Panc1 (cell line): Measurements from ENCODE around the gene BASP1. TPM values are rescaled to one million over a fixed set of nuclear protein-coding genes. Genes with fewer than 3 reads are reported as not detected.
"Not testable (repeated sequence)": the region's sequence is repeated elsewhere in the genome, so short reads cannot be mapped to it uniquely, and the experiment has no call there.

Experiments used
- ATAC-seq: fragments of 200-7000 bp; cut with Tn5 transposase; 2 replicates; pipeline ENCODE4 v1.9.1; 2020; ENCODE audit warnings: mild to moderate bottlenecking, moderate library complexity
- BruUV-seq: library from RNA; stranded (reverse); fragments of 400-500 nt; replicated peaks from 2 replicates; lab custom pipeline; 2021; lab: Mats Ljungman, UMichigan
- CTCF ChIA-PET: fragments of 300-600 bp; sonication (Branson Sonifier 250); formaldehyde crosslinking; loops from one replicate; lab custom pipeline; 2022; ENCODE audit warnings: antibody characterized with exemption; lab: Charles Lee
- POLR2A ChIA-PET: fragments of 300-600 bp; sonication (Branson Sonifier 250); formaldehyde crosslinking; loops from one replicate; lab custom pipeline; 2022; ENCODE audit warnings: antibody characterized with exemption; lab: Charles Lee
- DNase-seq: peaks from one replicate; pipeline ENCODE4 v3.0.0-alpha.2; 2010; ENCODE audit warnings: low read depth, low spot score
- H3K27ac ChIP-seq: 2 replicates; pipeline ENCODE4 v1.5.1; 2011; ENCODE audit warnings: mild to moderate bottlenecking, low read length, inconsistent platforms
- H3K27me3 ChIP-seq: fragments of 200-500 bp; sonication (Bioruptor generic); 2 replicates; pipeline ENCODE4 v1.6.0; 2014; ENCODE audit warnings: low read length, inconsistent platforms; ENCODE audit not compliant: control insufficient read depth, insufficient read depth
- H3K36me3 ChIP-seq: fragments of 200-500 bp; sonication (Bioruptor generic); 2 replicates; pipeline ENCODE4 v1.5.1; 2014; ENCODE audit warnings: inconsistent platforms, mild to moderate bottlenecking, low read length, moderate library complexity; ENCODE audit not compliant: control insufficient read depth, insufficient read depth
- H3K4me1 ChIP-seq: 2 replicates; pipeline ENCODE4 v1.5.1; 2011; ENCODE audit warnings: inconsistent platforms, mild to moderate bottlenecking, low read length, moderate library complexity; ENCODE audit not compliant: control insufficient read depth, insufficient read depth
- H3K4me3 ChIP-seq, 2 experiments: 2 replicates each; pipeline ENCODE4 v1.5.1; 2011 to 2012; ENCODE audit warnings: low read depth in 2 of 2, low read length in 2 of 2, mild to moderate bottlenecking in 2 of 2, inconsistent platforms in 1 of 2, moderate library complexity in 1 of 2
- H3K9me3 ChIP-seq: fragments of 200-500 bp; sonication (Bioruptor generic); 2 replicates; pipeline ENCODE4 v1.5.1; 2014; ENCODE audit warnings: low read depth, mild to moderate bottlenecking, inconsistent platforms, low read length, moderate library complexity; ENCODE audit not compliant: control insufficient read depth, insufficient read depth
- POLR2AphosphoS5 ChIP-seq: IDR thresholded peaks from 2 replicates; pipeline ENCODE4 v1.6.1; 2012; ENCODE audit warnings: mild to moderate bottlenecking, low read depth, low read length, moderate library complexity
- SIN3A ChIP-seq: IDR thresholded peaks from 2 replicates; pipeline ENCODE4 v1.6.1; 2012; ENCODE audit warnings: low read depth, mild to moderate bottlenecking, low read length, moderate library complexity, borderline replicate concordance; ENCODE audit not compliant: insufficient read depth
- TCF7L2 ChIP-seq: IDR thresholded peaks from 2 replicates; pipeline ENCODE4 v1.6.1; 2011; ENCODE audit warnings: mild to moderate bottlenecking, low read depth, low read length, inconsistent platforms
- in situ Hi-C: cut with HindIII; loops from 2 replicates; pipeline ENCODE4 v1.10.0; 2016; ENCODE audit warnings: low sequenced_read_pairs, low pct_unique_long_range_greater_than_20kb
- intact Hi-C: fragments of 100-400 bp; cut with micrococcal nuclease; formaldehyde crosslinking; loops from one replicate; pipeline ENCODE4 v1.10.0; 2022; ENCODE audit not compliant: unreplicated experiment
- total RNA-seq: library from RNA; stranded (reverse); gene quantifications from one replicate; pipeline ENCODE4 v1.2.1, GENCODE V29; 2021; ENCODE audit not compliant: unreplicated experiment
- TF ChIP-seq, protein P1 (sequence below), 2 experiments: IDR thresholded peaks; 2 replicates each; pipeline ENCODE4 v1.6.1; 2011 to 2012; ENCODE audit warnings: low read depth in 2 of 2, control low read depth in 1 of 2, low read length in 1 of 2, mild to moderate bottlenecking in 1 of 2, moderate library complexity in 1 of 2; ENCODE audit not compliant: insufficient read depth in 1 of 2
- TF ChIP-seq, protein P2 (sequence below): fragments of 450-650 bp; IDR thresholded peaks from 2 replicates; pipeline ENCODE4 v1.5.1; 2017; ENCODE audit warnings: mild to moderate bottlenecking

Gene BASP1
- total RNA-seq, 1 experiment from 2014 or later: 217 TPM

DNA sequence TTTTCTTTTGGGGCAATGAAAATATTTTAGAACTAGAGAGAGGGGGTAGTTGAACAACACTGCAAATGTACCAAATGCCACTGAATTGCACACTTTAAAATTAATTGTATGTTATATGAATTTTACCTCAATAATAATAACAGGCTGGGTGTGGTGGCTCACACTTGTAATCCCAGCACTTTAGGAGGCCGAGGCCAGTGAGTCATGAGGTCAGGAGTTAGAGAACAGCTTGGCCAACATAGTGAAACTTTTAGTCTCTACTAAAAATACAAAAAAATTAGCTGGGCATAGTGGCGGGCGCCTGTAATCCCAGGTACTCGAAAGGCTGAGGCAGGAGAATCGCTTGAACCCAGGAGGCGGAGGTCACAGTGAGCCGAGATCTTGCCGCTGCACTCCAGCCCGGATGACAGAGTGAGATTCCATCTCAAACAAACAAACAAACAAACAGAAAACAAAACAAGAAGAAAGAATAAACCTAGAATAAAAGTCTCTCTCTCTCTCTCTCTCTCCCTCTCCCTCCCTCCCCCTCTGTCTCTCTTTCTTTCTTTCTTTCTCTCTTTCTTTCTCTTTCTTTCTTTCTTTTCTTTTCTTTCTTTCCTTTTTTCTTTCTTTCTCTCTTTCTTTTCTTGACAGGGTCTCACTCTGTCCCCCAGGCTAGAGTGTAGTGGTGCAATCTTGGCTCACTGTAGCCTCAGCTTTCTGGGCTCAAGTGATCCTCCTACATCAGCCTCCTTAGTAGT, 91.1 kb downstream of the BASP1 start:
- H3K4me1 ChIP-seq: peaks cover 35% of the 10 kb centered on the region
- ChIA-PET CTCF (no interaction called here), POLR2A (no interaction called here)
- H3K4me3 ChIP-seq: no peak overlapping the region
- no peak for TF ChIP-seq SIN3A
- TF ChIP-seq POLR2AphosphoS5: no peak
- DNase-seq (no peak), ATAC-seq (no peak)
- H3K9me3 ChIP-seq: no peaks in the 10 kb centered on the region
- no TSS peak for BruUV-seq
- no peaks in the 10 kb centered on the region for H3K36me3 ChIP-seq
- intact Hi-C loops: no loop called here
- H3K27me3 ChIP-seq: no peaks in the 10 kb centered on the region
- in situ Hi-C loops: no loop called here
- peak overlapping the region; percentile 92; the same call in 1 of the 2 replicates for H3K27ac ChIP-seq

DNA sequence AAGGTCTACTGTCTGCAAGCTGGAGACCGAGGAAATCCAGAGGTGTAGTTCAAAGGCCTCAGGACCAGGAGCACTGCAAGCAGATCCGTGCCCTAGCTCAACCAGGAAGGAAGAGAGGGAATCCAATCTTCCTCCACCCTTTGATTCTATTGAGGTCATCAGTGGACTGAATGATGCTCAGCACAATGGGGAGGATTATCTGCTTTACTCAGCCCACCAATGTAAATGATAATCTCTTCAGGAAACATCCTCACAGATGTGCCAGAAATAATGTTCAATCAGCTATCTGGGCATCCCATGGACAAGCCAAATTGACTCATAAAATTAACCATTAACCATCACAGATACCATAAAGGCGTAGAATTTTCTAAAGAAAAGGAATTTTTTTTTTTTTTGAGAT, 92.0 kb downstream of the BASP1 start:
- no peak for ATAC-seq
- Histone ChIP-seq H3K9me3 (no peaks in the 10 kb centered on the region), H3K36me3 (no peaks in the 10 kb centered on the region), H3K4me1 (peaks cover 28% of the 10 kb centered on the region), H3K27me3 (no peaks in the 10 kb centered on the region), H3K27ac (peak overlapping the region; percentile 36; the same call in 1 of the 2 replicates), H3K4me3 (no peak overlapping the region)
- no TSS peak for BruUV-seq
- TF ChIP-seq, protein P1, sequence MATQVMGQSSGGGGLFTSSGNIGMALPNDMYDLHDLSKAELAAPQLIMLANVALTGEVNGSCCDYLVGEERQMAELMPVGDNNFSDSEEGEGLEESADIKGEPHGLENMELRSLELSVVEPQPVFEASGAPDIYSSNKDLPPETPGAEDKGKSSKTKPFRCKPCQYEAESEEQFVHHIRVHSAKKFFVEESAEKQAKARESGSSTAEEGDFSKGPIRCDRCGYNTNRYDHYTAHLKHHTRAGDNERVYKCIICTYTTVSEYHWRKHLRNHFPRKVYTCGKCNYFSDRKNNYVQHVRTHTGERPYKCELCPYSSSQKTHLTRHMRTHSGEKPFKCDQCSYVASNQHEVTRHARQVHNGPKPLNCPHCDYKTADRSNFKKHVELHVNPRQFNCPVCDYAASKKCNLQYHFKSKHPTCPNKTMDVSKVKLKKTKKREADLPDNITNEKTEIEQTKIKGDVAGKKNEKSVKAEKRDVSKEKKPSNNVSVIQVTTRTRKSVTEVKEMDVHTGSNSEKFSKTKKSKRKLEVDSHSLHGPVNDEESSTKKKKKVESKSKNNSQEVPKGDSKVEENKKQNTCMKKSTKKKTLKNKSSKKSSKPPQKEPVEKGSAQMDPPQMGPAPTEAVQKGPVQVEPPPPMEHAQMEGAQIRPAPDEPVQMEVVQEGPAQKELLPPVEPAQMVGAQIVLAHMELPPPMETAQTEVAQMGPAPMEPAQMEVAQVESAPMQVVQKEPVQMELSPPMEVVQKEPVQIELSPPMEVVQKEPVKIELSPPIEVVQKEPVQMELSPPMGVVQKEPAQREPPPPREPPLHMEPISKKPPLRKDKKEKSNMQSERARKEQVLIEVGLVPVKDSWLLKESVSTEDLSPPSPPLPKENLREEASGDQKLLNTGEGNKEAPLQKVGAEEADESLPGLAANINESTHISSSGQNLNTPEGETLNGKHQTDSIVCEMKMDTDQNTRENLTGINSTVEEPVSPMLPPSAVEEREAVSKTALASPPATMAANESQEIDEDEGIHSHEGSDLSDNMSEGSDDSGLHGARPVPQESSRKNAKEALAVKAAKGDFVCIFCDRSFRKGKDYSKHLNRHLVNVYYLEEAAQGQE (IDR thresholded peaks at IDR 0.05; ENCODE audit: insufficient read depth in 1 of 2, low read depth in 2 of 2, low read length in 1 of 2): no peak
- TF ChIP-seq SIN3A (no peak), TCF7L2 (no peak), POLR2AphosphoS5 (no peak)
- TF ChIP-seq, protein P2, sequence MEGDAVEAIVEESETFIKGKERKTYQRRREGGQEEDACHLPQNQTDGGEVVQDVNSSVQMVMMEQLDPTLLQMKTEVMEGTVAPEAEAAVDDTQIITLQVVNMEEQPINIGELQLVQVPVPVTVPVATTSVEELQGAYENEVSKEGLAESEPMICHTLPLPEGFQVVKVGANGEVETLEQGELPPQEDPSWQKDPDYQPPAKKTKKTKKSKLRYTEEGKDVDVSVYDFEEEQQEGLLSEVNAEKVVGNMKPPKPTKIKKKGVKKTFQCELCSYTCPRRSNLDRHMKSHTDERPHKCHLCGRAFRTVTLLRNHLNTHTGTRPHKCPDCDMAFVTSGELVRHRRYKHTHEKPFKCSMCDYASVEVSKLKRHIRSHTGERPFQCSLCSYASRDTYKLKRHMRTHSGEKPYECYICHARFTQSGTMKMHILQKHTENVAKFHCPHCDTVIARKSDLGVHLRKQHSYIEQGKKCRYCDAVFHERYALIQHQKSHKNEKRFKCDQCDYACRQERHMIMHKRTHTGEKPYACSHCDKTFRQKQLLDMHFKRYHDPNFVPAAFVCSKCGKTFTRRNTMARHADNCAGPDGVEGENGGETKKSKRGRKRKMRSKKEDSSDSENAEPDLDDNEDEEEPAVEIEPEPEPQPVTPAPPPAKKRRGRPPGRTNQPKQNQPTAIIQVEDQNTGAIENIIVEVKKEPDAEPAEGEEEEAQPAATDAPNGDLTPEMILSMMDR: no peak
- ChIA-PET CTCF (no interaction called here), POLR2A (no interaction called here)
- intact Hi-C loops: no loop called here
- in situ Hi-C loops: no loop called here
- DNase-seq: no peak

DNA sequence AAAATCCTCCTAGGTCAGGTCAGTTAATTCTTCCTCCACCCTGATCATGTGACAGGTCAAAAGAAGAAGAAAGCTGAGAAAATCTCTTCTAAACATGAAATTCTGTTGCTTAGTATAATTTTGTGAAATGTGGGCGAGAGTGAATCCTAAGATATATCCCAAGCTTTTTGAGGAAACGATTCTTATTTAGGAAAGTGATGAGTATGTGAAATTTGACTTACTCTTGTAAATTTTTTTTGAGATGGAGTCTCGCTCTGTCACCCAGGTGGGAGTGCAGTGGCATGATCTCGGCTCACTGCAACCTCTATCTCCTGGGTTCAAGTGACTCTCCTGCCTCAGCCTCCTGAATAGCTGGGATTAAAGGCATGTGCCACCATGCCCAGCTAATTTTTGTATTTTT, 93.1 kb downstream of the BASP1 start:
- H3K9me3 ChIP-seq, H3K27me3 ChIP-seq, ATAC-seq, DNase-seq, CTCF ChIA-PET, H3K36me3 ChIP-seq, BruUV-seq, intact Hi-C loops, in situ Hi-C loops, POLR2A ChIA-PET, H3K4me3 ChIP-seq: not testable (repeated sequence)
- Histone ChIP-seq H3K4me1 (peaks cover 18% of the 10 kb centered on the region), H3K27ac (peak overlapping the region; percentile 44; the same call in 1 of the 2 replicates)

DNA sequence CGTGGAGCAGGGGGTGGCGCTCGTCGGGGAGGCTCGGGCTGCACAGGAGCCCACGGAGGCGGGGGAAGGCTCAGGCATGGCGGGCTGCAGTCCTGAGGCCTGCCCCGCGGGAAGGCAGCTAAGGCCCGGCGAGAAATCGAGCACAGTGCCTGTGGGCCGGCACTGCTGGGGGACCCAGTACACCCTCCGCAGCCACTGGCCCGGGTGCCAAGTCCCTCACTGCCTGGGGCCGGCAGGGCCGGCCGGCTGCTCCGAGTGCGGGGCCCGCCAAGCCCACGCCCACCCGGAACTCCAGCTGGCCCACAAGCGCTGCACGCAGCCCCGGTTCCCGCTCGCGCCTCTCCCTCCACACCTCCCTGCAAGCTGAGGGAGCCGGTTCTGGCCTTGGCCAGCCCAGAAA, 94.4 kb downstream of the BASP1 start:
- H3K36me3 ChIP-seq, CTCF ChIA-PET, POLR2A ChIA-PET, in situ Hi-C loops, H3K27ac ChIP-seq, intact Hi-C loops, H3K4me3 ChIP-seq, BruUV-seq, DNase-seq, H3K27me3 ChIP-seq, ATAC-seq, H3K9me3 ChIP-seq: not testable (repeated sequence)
- peaks cover 17% of the 10 kb centered on the region for H3K4me1 ChIP-seq
